GM21737 (cell line): Measurements from ENCODE around the gene TMEM52B.
"Not testable (repeated sequence)": the region's sequence is repeated elsewhere in the genome, so short reads cannot be mapped to it uniquely, and the experiment has no call there.

Experiments used
- ATAC-seq: cut with Tn5 transposase; IDR thresholded peaks from one replicate; pipeline ENCODE4 v1.9.1; 2021; ENCODE audit warnings: mild to moderate bottlenecking, moderate library complexity; ENCODE audit not compliant: unreplicated experiment

TMEM52B gene

DNA sequence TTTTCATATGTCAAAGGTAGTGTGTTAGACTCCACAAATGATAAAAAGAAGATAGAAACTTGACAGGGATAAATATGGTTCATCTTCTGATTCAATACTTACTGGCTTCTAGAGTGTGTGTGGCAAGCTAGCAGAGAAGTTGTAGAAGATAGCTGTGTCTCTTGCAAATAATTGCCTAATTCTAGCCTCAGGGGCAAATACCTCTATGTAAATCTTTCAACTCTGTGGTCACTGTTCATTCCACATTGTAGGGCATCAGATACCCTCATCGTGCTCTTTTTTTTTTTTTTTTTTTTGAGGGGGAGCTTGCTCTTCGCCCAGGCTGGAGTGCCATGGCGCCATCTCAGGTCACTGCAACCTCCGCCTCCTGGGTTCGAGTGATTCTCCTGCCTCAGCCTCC, 8.6 kb upstream of the TMEM52B start:
- no peak for ATAC-seq

- ATAC-seq, result no peak
These were observed 6.7 kb upstream of the TMEM52B start, which contains the start of gene OLR1 for GRCh38 chr12:10171973-10172728. TSS of gene OLR1 (minus strand) at chr12:10172132. CDS start at chr12:10172077, 55 bp downstream.

DNA sequence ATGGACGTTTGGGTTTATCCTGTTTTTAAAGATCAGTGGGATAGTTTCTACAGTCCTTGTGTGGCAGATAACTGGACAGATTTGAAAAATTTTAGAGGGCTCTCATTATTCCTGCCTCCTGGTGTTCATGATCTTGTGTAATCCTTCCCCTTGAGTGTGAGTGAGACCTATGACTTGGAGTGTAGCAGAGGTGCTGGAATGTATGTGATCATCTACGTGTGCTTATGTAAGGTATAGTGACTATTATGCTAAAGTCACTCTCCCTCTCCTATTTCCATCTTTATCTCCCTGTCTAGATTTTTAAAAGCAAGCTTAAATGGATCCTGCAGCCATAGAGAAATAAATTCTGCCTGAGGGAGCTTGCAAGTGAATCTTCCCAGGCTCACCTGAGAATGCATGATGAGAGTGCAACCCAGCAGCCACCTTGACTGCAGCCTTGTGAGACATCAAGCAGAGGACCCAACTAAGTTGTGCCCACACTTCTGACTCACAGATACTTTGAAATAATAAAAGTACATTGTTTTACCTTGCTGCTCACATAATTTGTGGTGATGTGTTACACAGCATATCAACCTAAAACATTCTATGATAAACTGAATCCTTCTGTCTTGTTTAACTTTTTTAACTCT, 3.7 kb upstream of the TMEM52B start:
- no peak for ATAC-seq

DNA sequence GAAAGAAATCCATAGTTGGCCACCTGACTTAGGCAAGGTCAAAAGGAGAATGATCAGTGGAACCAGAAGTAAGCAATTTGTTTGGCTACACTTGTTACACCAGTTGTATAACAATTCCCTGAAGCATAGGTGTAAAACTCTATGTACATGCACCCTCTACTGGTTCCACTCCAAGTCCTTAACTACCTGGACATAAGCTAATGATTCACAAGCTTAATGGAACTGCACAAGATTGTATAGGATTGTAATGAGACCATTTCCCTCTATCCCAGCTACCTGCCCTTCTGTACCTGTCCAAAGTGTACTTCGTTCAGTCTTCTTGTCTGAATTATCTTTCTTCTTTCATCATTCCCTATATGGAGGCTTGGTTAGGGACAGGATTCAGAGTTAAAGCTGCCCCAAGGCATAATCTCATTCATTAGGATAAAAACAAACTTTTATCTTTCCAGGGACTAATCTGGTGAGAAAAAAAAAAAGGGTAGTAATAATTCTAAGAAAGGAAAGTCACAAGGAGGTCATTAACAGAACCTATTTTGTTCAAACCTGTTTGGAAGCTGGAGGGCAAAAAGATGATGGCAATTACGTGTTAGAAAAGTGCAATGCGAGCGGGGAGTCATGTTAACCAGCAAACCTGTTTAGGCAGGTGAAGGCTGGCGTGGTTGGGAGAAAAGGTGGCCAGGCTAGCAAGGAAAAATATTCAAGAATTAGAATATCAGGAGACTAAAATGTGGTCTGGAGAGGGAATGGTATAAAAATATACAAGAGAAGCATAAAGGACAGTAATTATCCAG, 2.8 kb upstream of the TMEM52B start:
- no peak for ATAC-seq

GRCh38 chr12:10179776-10180181, 947 bp downstream of the TMEM52B start:
- no peak for ATAC-seq

- ATAC-seq, result no peak
These were observed 3.7 kb downstream of the TMEM52B start for GRCh38 chr12:10182354-10183049.

- no peak for ATAC-seq
These were observed 5.5 kb downstream of the TMEM52B start for GRCh38 chr12:10184261-10184843.

GRCh38 chr12:10186299-10186698, 7.5 kb downstream of the TMEM52B start:
- no peak for ATAC-seq

DNA sequence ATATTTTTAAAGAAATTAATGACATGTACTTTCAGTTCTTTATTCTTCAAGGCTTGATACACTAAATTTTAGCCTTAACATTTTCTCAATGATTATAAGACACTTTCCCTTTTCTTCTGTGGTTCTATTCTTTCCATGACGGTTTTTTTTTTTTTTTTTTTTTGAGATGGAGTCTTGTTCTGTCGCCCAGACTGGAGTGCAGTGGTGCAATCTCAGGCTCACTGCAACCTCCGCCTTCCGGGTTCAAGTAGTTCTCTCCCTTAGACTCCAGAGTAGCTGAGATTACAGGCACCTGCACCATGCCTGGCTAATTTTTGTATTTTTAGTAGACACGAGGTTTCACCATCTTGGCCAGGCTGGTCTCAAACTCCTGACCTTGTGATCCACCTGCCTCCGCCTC, 8.1 kb downstream of the TMEM52B start:
- not testable (repeated sequence) for ATAC-seq

GRCh38 chr12:10189653-10190052, 10.8 kb downstream of the TMEM52B start:
- ATAC-seq, result no peak

GRCh38 chr12:10190558-10191388, 11.9 kb downstream of the TMEM52B start:
- peak; percentile 72 for ATAC-seq

DNA sequence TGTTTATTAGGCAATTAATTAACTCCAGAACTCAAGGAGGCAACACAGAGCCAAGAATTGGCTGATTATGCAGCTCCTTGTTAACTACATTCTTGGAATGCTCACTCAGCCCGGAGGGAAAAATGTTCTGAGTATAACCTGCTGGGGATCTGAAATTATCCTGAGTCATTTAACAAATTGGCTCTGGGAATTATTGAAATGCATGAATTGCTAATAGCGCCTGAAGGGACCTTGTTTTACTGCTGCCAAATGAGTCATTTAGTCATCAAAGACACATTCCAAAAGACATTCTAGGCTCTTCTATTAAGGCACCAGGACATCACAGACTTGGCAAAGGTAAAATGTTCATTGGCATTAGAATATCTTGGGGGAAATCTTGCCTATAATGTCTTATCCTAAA, 13.0 kb downstream of the TMEM52B start:
- no peak for ATAC-seq

DNA sequence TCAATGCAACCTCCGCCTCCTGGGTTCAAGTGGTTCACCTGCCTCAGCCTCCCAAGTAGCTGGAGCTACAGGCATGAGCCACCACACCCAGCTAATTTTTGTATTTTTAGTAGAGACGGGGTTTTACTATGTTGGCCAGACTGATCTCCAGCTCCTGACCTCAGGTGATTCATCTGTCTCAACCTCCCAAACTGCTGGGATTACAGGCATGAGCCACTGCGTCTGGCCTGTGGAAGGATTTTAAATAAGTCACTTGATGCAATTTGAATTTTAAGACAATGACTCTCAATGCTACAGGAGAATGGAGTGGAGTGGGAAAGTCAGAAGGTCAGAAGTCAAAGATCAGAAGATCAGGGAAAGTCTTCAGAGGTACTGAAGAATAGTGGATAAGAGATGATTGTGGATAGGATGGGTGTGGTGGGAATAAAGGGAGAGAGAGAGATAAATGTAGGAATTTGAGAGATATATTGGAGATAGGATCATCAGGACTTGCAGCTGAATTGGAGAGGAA, 15.4 kb downstream of the TMEM52B start:
- ATAC-seq, result no peak

GRCh38 chr12:10196210-10196609, 17.4 kb downstream of the TMEM52B start:
- peak; percentile 65 for ATAC-seq

GRCh38 chr12:10197879-10198278, 19.0 kb downstream of the TMEM52B start:
- ATAC-seq, result no peak

DNA sequence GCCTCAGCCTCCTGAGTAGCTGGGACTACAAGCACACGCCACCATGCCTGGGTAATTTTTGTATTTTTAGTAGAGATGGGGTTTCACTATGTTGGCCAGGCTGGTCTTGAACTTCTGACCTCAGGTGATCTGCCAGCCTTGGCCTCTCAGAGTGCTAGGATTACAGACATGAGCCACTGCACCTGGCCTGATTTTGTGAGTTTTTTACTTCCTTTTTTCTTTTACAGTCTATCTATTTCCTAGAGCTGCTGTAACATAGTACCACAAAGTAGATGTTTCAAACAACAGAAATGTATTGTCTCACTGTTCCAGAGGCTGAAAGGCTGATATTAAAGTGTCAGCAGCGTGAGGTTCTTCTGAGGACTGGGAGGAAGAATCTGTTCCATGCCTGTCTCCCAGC, 25.7 kb downstream of the TMEM52B start:
- not testable (repeated sequence) for ATAC-seq

DNA sequence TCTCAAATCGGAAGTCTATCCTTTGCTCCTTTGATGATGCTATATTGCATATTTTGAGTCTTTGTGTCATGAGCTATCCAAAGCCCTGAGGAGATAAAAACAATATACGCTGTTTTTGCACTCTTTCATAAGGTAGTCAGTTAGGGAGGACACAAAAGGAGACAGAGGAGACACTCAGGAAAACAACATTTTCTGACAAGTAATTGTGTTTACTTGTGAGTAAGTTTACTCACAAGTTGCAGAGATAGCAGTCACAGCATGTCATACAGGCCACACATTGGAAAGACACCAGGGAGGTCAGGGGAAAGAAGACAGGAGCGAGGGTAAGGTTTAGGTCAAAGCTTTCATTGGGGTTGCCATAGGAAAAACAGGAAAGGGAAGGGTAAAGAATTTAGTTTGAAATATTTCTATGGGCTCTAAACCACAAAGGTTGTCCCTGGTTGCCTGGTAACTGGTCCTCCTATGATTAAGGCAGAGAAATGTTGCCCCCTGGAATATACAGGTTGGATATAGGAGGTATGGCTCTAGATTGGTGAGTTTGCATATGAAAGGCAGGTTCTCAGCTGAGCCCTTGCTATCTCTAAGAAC, 26.5 kb downstream of the TMEM52B start:
- no peak for ATAC-seq

- no peak for ATAC-seq
These were observed 28.3 kb downstream of the TMEM52B start for GRCh38 chr12:10207136-10207535.

GRCh38 chr12:10210225-10210624, 31.4 kb downstream of the TMEM52B start:
- ATAC-seq, result no peak
